ENCODE data around the gene B3GNT7. TPM values are rescaled to one million over a fixed set of nuclear protein-coding genes. Genes with fewer than 3 reads are reported as not detected.

Gene B3GNT7
- total and polyA plus RNA-seq, 2 of the 8 experiments (the other 6 are each of a cell fraction or from before 2014, with no cell fraction given), result 26.4 to 73.1 TPM

DNA sequence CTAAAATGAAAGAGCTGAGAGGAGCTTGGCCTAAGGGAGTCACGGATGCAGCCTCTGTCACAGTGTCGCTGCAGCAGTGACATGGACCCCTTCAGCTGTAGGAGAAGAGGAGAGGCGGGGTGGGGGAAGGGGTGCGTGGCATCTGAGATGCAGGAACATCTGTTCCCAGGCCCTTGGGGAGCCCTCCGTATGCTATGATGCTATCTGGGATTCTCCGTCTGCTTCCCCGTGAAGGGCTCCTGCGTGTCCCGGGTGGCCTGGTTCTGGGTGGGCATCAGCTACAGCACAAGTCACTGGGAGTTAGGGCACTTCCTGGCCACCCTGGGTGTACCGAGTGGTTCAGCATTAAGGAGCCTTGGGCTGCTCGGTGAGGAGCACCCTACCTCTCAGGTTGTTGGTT lies 35.6 kb upstream of the B3GNT7 start (continued):
- TF ChIP-seq, protein P1, sequence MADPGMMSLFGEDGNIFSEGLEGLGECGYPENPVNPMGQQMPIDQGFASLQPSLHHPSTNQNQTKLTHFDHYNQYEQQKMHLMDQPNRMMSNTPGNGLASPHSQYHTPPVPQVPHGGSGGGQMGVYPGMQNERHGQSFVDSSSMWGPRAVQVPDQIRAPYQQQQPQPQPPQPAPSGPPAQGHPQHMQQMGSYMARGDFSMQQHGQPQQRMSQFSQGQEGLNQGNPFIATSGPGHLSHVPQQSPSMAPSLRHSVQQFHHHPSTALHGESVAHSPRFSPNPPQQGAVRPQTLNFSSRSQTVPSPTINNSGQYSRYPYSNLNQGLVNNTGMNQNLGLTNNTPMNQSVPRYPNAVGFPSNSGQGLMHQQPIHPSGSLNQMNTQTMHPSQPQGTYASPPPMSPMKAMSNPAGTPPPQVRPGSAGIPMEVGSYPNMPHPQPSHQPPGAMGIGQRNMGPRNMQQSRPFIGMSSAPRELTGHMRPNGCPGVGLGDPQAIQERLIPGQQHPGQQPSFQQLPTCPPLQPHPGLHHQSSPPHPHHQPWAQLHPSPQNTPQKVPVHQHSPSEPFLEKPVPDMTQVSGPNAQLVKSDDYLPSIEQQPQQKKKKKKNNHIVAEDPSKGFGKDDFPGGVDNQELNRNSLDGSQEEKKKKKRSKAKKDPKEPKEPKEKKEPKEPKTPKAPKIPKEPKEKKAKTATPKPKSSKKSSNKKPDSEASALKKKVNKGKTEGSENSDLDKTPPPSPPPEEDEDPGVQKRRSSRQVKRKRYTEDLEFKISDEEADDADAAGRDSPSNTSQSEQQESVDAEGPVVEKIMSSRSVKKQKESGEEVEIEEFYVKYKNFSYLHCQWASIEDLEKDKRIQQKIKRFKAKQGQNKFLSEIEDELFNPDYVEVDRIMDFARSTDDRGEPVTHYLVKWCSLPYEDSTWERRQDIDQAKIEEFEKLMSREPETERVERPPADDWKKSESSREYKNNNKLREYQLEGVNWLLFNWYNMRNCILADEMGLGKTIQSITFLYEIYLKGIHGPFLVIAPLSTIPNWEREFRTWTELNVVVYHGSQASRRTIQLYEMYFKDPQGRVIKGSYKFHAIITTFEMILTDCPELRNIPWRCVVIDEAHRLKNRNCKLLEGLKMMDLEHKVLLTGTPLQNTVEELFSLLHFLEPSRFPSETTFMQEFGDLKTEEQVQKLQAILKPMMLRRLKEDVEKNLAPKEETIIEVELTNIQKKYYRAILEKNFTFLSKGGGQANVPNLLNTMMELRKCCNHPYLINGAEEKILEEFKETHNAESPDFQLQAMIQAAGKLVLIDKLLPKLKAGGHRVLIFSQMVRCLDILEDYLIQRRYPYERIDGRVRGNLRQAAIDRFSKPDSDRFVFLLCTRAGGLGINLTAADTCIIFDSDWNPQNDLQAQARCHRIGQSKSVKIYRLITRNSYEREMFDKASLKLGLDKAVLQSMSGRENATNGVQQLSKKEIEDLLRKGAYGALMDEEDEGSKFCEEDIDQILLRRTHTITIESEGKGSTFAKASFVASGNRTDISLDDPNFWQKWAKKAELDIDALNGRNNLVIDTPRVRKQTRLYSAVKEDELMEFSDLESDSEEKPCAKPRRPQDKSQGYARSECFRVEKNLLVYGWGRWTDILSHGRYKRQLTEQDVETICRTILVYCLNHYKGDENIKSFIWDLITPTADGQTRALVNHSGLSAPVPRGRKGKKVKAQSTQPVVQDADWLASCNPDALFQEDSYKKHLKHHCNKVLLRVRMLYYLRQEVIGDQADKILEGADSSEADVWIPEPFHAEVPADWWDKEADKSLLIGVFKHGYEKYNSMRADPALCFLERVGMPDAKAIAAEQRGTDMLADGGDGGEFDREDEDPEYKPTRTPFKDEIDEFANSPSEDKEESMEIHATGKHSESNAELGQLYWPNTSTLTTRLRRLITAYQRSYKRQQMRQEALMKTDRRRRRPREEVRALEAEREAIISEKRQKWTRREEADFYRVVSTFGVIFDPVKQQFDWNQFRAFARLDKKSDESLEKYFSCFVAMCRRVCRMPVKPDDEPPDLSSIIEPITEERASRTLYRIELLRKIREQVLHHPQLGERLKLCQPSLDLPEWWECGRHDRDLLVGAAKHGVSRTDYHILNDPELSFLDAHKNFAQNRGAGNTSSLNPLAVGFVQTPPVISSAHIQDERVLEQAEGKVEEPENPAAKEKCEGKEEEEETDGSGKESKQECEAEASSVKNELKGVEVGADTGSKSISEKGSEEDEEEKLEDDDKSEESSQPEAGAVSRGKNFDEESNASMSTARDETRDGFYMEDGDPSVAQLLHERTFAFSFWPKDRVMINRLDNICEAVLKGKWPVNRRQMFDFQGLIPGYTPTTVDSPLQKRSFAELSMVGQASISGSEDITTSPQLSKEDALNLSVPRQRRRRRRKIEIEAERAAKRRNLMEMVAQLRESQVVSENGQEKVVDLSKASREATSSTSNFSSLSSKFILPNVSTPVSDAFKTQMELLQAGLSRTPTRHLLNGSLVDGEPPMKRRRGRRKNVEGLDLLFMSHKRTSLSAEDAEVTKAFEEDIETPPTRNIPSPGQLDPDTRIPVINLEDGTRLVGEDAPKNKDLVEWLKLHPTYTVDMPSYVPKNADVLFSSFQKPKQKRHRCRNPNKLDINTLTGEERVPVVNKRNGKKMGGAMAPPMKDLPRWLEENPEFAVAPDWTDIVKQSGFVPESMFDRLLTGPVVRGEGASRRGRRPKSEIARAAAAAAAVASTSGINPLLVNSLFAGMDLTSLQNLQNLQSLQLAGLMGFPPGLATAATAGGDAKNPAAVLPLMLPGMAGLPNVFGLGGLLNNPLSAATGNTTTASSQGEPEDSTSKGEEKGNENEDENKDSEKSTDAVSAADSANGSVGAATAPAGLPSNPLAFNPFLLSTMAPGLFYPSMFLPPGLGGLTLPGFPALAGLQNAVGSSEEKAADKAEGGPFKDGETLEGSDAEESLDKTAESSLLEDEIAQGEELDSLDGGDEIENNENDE (IDR thresholded peaks at IDR 0.05; ENCODE audit: insufficient replicate concordance, low read length), result no peak
- TF ChIP-seq, protein P2, sequence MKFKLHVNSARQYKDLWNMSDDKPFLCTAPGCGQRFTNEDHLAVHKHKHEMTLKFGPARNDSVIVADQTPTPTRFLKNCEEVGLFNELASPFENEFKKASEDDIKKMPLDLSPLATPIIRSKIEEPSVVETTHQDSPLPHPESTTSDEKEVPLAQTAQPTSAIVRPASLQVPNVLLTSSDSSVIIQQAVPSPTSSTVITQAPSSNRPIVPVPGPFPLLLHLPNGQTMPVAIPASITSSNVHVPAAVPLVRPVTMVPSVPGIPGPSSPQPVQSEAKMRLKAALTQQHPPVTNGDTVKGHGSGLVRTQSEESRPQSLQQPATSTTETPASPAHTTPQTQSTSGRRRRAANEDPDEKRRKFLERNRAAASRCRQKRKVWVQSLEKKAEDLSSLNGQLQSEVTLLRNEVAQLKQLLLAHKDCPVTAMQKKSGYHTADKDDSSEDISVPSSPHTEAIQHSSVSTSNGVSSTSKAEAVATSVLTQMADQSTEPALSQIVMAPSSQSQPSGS (IDR thresholded peaks at IDR 0.05; ENCODE audit: low read length), result no peak
